Fibroblast of mammary gland (primary cell): ENCODE measurements around the gene GPR61.

Experiments
- DNase-seq: peaks from one replicate; pipeline ENCODE4 v3.0.0-alpha.2; 2010; ENCODE audit warnings: low read depth
- H3K4me3 ChIP-seq: 2 replicates; pipeline ENCODE4 v1.5.1; 2011; ENCODE audit warnings: low read depth, mild to moderate bottlenecking, low read length, moderate library complexity; ENCODE audit not compliant: control insufficient read depth
- TF ChIP-seq, protein P1 (sequence below): conservative IDR thresholded peaks from 2 replicates; pipeline ENCODE4 v1.5.1; 2011; ENCODE audit warnings: low read depth, low read length, inconsistent platforms; ENCODE audit not compliant: control insufficient read depth, insufficient read depth

GPR61 gene

DNA sequence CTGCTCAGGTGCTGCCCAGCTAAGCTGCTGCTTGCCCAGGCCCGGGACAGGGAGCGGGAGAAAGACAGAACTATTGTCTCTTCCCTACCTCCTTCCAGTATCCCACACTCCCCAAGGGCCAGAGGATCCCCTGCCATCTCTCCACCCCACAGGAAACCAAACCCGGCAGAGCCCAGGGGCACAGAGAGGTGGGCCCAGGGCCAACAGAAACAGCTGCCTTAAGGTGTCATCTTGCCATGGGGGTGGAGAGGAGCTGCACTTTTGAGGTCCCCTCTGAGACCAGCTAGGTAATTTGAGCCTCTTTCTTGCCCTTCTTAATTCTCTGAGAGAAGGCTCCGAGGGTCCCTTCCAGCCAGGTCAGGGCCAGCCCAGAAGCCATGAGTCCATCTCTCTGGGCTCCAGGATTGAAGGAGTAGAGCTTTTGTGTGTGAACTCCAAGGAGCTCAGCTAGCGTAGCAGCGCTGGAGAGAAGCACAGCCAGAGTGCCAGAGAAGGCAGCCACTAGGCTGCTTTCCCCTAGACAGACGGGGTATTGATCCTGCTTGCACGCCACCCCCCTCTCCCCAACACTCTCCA is 9.7 kb upstream of the GPR61 start:
- H3K4me3 ChIP-seq, result no peak overlapping the region
- TF ChIP-seq, protein P1, sequence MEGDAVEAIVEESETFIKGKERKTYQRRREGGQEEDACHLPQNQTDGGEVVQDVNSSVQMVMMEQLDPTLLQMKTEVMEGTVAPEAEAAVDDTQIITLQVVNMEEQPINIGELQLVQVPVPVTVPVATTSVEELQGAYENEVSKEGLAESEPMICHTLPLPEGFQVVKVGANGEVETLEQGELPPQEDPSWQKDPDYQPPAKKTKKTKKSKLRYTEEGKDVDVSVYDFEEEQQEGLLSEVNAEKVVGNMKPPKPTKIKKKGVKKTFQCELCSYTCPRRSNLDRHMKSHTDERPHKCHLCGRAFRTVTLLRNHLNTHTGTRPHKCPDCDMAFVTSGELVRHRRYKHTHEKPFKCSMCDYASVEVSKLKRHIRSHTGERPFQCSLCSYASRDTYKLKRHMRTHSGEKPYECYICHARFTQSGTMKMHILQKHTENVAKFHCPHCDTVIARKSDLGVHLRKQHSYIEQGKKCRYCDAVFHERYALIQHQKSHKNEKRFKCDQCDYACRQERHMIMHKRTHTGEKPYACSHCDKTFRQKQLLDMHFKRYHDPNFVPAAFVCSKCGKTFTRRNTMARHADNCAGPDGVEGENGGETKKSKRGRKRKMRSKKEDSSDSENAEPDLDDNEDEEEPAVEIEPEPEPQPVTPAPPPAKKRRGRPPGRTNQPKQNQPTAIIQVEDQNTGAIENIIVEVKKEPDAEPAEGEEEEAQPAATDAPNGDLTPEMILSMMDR, result no peak
- no peak for DNase-seq

DNA sequence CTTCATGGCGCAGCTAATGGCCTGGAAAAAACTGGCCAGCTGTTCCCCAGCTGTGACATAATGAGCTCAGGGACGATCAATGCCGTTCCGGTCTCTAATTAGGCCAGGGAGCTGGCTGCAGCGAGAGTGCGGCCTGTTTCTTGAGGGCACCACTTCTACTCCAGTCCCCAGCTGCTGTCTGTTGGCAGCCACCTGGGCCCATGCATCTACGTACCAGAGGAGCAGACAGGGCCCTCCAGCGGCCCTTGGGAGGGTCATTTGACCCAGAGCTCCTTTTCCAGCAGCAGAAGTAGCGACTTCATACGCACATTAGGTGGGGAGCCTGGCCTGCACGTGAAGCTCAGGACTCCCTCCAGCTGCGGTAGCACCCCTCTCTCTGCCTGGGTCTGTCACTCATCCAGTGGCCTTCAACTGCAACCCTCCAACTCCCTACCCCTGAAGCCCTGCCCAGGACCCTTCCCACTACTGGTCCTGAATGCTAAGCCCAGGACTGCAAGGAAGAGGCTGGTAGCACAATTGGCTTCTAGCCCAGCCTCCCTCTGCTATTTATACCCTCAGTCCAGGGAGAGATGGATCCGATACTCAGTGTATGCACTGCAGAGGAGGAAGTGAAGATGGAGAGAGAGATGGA is 9.1 kb upstream of the GPR61 start:
- DNase-seq, result no peak
- no peak overlapping the region for H3K4me3 ChIP-seq
- TF ChIP-seq, protein P1, result no peak

DNA sequence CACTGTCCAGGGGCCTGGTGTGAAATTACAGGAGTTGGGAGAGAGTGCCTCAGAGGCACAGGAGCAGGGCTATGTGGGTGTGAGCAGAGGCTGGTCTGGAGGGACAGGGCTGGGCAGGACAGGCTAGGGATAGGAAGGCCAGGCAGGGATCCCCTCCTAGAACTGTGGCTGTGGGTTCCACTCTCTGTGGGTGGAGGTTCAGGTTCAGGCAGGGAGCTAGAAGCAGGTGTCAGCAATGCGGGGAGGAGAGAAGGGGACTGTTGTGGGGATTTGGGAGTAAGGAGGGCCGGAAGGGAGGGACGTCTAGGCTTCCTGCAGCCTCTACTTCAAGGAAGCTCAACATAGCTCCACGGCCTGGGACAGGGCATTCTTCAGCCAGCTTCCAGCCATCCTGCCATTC is 8.3 kb upstream of the GPR61 start:
- TF ChIP-seq, protein P1, result no peak
- H3K4me3 ChIP-seq, result no peak overlapping the region
- no peak for DNase-seq

DNA sequence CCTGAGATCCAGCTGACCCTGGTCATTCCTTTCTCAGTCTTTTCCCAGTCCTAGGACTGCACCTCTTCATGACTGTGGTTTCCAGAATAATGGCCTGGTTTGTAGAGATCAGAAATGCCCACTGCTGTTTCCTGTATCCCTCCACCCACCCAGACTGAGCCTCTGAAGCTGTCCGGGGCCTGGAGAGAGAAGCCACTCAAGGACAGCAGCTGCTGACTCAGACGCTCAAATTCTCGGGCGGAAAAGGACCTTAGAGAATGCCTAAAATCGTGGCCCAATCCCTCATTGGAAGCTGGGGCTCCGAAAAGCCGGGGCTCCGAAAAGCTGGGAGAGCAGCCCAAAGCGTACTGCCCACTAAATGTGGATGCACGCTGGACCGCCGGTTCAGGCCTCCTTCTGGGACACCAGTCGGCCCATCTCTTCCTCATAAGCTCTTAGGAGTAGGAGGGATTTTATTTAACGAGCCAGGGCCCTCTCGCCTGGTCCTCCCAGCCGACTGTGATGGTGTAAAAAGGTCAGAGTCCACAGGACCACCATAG is 7.8 kb upstream of the GPR61 start:
- peak overlapping the region; percentile 13 for H3K4me3 ChIP-seq
- DNase-seq, result peak; percentile 19
- TF ChIP-seq, protein P1, result no peak

DNA sequence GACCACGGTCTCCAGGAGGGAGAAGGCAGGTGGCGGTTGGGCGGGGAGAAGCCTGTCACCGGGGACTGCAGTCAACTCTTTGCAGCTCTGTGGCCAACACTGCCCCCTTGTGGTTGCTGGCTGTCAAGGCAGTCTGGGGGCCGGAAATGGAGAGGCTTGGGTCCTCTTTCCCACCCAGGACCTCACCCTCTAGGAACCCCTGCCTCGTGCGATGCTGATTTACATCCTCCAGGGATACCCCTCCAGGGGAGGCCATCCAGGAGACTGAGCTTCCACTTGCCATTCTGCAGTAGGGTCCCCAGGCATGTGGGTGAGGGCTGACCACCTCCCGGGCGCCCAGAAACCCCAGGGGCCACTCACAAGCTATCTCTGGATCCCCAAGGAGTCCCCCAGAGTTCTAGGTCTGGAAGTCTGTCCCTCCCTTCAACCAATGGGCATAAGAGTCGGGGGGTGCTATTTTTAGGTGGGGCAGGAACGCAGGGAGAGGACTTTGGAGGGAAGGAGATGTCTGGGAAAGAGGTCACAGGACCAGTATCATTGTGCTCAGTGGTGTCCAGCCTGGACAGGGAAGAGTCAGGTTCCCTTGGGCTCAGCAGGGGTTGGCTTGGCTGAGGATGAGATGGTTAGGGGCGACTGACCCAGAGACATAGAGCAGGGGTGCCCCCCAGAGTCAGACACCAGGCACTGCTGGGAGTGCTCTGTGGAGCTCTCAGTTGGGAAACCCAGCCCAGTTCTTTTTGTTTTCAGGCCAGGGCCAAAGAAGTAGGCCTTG is 7.1 kb upstream of the GPR61 start:
- TF ChIP-seq, protein P1, result peak; percentile 92
- DNase-seq, result peak; percentile 69
- H3K4me3 ChIP-seq, result no peak overlapping the region

DNA sequence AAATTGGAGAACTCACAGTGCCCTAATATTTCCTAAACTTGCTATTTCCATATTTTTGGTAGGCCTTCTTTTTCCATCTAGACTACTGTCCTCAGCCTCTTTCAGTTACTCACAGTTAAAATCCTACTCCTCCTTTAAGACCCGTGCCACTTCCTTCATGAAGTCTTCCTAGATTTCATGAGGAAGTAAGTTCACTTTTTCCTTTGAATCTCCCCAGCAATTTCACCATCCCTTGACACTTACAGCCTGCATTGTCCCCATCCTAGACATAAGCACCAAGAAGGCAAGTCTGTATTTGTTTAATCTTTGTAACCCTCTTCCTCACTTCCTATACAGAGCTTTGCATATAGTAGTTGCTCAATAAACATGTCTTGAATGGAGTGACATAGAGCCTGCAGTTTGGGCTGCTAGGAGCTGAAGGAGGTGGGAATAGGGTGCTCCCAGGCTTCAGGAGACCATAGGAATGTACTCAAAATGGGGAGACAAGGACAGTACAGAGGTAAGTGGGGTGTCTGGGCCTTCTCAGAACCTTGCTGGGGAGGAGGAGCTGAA is 5.3 kb upstream of the GPR61 start:
- TF ChIP-seq, protein P1, result no peak
- no peak overlapping the region for H3K4me3 ChIP-seq
- no peak for DNase-seq
